ENCODE measurements around the gene ARFIP1. TPM values are rescaled to one million over a fixed set of nuclear protein-coding genes. Genes with fewer than 3 reads are reported as not detected.

The ARFIP1 gene
- total RNA-seq, 1 donor from 2014 or later, result 32.5 TPM

DNA sequence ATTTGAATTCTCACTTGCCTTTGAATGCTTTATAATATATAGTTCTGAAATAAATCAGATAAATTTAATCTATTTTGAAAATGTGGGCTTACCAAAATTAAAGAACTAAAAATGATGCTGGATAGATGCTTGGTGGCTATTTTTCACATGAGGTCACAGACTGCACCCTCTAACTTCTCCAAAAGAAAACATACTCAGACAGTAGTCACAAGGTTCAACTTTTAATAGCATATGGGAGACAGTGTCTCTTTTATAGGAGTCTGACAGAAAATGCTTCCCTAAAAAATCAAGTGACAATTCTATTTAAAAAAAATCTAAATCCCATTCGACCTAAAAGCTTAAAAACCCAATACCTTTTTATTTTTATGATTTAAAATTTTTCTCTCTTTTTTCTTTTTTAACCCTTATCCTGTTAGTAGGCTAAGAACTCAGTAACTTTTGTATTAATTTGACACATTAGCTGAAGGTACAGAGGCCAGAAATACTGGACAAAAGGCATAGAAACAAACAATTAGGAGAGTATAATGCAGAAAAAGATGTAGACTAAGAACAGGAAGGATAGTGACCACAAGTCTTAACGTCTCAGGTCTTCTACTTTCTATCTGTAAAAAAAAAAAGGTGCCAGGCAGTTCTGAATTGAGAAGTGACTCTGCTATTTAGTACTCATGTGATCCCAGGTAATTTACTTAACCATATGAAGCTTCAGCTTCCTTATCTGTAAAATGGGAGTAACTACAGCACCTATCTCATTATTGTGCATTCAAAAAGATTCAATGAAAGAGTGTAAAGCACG, 7.8 kb upstream of the ARFIP1 start:
- no peak overlapping the region for H3K27ac Mint-ChIP-seq
- peaks cover 4% of the 10 kb centered on the region for H3K4me1 Mint-ChIP-seq (ENCODE audit: unreplicated experiment)
- no peak for DNase-seq (ENCODE audit: extremely low spot score, unreplicated experiment)
- H3K36me3 Mint-ChIP-seq, result no peaks in the 10 kb centered on the region
- H3K9me3 Mint-ChIP-seq, result no peaks in the 10 kb centered on the region
- TF ChIP-seq, protein P1, sequence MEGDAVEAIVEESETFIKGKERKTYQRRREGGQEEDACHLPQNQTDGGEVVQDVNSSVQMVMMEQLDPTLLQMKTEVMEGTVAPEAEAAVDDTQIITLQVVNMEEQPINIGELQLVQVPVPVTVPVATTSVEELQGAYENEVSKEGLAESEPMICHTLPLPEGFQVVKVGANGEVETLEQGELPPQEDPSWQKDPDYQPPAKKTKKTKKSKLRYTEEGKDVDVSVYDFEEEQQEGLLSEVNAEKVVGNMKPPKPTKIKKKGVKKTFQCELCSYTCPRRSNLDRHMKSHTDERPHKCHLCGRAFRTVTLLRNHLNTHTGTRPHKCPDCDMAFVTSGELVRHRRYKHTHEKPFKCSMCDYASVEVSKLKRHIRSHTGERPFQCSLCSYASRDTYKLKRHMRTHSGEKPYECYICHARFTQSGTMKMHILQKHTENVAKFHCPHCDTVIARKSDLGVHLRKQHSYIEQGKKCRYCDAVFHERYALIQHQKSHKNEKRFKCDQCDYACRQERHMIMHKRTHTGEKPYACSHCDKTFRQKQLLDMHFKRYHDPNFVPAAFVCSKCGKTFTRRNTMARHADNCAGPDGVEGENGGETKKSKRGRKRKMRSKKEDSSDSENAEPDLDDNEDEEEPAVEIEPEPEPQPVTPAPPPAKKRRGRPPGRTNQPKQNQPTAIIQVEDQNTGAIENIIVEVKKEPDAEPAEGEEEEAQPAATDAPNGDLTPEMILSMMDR (conservative IDR thresholded peaks at IDR 0.05), result no peak
- no peak overlapping the region for H3K4me3 Mint-ChIP-seq
- H3K27me3 Mint-ChIP-seq, result no peaks in the 10 kb centered on the region

DNA sequence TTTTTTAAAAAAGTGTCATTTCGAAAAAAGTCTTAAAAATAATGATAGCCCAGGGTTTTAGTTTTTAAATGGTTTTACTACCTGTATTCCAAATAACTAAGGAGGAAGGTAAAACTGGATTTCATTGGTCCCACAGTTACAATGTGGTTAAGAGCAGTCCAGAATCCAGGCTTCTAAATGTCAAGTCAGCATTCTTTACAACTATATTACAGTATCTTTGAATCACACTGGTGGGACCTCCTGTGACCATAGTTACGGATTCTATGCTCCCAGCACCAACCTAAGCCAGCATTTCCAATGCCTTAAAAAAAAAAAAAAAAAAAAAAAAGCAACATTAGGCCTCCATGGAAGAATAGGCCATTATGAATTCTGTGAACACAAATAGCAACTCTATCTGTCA, 6.4 kb upstream of the ARFIP1 start:
- Mint-ChIP-seq H3K36me3 (no peaks in the 10 kb centered on the region), H3K9me3 (no peaks in the 10 kb centered on the region), H3K4me1 (ENCODE audit: unreplicated experiment) (peaks cover 10% of the 10 kb centered on the region), H3K27me3 (no peaks in the 10 kb centered on the region), H3K27ac (no peak overlapping the region), H3K4me3 (no peak overlapping the region)
- no peak for DNase-seq (ENCODE audit: extremely low spot score, unreplicated experiment)
- TF ChIP-seq, protein P1 (conservative IDR thresholded peaks at IDR 0.05), result no peak

DNA sequence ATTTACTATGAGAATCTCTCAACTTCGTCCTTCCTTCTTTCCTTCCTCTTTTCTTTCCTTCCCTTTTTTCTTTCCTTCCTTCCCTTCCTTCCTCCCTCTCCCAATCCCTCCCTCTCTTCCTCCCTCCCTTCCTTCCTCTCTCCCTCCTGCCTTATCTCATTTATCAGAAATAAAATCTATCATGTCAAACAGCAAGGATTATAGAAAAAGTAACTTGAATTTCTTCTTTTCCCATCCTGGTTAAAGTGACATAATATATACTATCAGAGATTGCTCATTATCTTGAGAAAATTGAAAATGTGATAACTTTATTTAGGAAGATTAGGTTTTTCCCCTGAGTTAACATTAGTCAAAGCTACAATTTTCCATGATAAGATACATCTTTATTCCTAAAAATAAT, 5.8 kb upstream of the ARFIP1 start:
- no peak for DNase-seq (ENCODE audit: extremely low spot score, unreplicated experiment)
- Mint-ChIP-seq H3K36me3 (no peaks in the 10 kb centered on the region), H3K27me3 (no peaks in the 10 kb centered on the region), H3K9me3 (no peaks in the 10 kb centered on the region), H3K4me1 (ENCODE audit: unreplicated experiment) (peaks cover 14% of the 10 kb centered on the region), H3K27ac (no peak overlapping the region), H3K4me3 (no peak overlapping the region)
- TF ChIP-seq, protein P1 (conservative IDR thresholded peaks at IDR 0.05), result no peak

DNA sequence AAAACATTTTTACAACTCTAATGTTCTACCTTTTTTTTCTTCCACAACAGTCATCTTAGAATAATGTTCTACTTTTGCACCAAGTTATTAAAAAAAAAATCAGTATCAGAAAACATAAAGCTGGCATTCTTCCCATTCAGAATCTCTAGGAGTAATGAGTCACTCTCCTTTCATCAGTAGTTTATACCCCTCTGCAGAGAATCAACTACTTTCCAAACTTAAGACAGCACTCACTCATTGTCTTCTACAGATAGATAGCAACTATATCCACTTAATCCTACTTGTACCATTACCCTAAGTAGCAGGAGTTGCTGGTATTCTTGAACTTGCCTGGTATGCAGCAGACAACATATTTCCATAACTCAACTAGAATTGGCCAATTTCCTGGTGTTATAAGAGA, 3.4 kb upstream of the ARFIP1 start:
- H3K9me3 Mint-ChIP-seq, result no peaks in the 10 kb centered on the region
- peak overlapping the region; percentile 6 for H3K4me3 Mint-ChIP-seq
- no peak for DNase-seq (ENCODE audit: extremely low spot score, unreplicated experiment)
- H3K4me1 Mint-ChIP-seq (ENCODE audit: unreplicated experiment), result peaks cover 19% of the 10 kb centered on the region
- H3K36me3 Mint-ChIP-seq, result no peaks in the 10 kb centered on the region
- H3K27ac Mint-ChIP-seq, result no peak overlapping the region
- no peaks in the 10 kb centered on the region for H3K27me3 Mint-ChIP-seq
- TF ChIP-seq, protein P1 (conservative IDR thresholded peaks at IDR 0.05), result no peak

DNA sequence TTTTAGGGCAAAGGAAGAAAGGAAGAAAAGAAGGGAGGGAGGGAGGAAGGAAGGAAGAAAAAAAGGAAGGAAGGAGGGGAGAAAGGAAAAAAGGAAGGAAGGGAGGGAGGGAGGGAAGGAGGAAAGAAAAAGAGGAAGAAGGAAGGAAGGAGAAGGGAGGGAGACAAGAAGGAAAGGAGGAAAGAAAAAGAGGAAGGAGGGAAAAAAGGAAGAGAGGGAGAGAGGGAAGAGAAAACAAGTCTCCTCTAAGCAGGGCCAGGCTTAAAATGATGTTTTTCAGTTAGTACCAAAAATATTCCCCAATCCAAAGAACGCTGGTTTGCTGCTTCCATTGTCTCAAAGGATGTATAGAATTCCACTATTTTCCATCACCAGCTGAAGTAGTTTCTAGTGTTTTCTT, 2.3 kb upstream of the ARFIP1 start:
- H3K27me3 Mint-ChIP-seq, result no peaks in the 10 kb centered on the region
- peak overlapping the region; percentile 100 for H3K4me3 Mint-ChIP-seq
- TF ChIP-seq, protein P1 (conservative IDR thresholded peaks at IDR 0.05), result no peak
- no peaks in the 10 kb centered on the region for H3K9me3 Mint-ChIP-seq
- peaks cover 30% of the 10 kb centered on the region for H3K4me1 Mint-ChIP-seq (ENCODE audit: unreplicated experiment)
- H3K36me3 Mint-ChIP-seq, result no peaks in the 10 kb centered on the region
- DNase-seq (ENCODE audit: extremely low spot score, unreplicated experiment), result no peak
- no peak overlapping the region for H3K27ac Mint-ChIP-seq

Measured in type B pancreatic cell (in vitro differentiated cells).